Heart left ventricle (tissue), 16 donors: Measurements from ENCODE around the gene ASTN2. TPM values are rescaled to one million over a fixed set of nuclear protein-coding genes. Genes with fewer than 3 reads are reported as not detected.

Source experiments
- ATAC-seq, 4 donors: fragments of 200-7000 bp; cut with Tn5 transposase; one replicate each; pipeline ENCODE4 v1.9.1; 2020 to 2022; ENCODE audit warnings: moderate library complexity in 4 of 4, mild to moderate bottlenecking in 3 of 4, moderate number of reproducible peaks in 1 of 4
- DNase-seq, 5 donors: peaks; one replicate each; pipeline ENCODE4 v3.0.0-alpha.2; 2020
- H3K27ac ChIP-seq, 12 donors: fragments of 200-600 bp; sonication (generic) in 4 of 12; one replicate each; pipeline versions ENCODE4 v1.5.0 to v1.8.0; 2016 to 2022; ENCODE audit warnings: mild to moderate bottlenecking in 2 of 12
- H3K27me3 ChIP-seq, 9 donors: fragments of 200-600 bp; sonication (generic) in 2 of 9; one replicate each; pipeline versions ENCODE4 v1.5.1 to v1.8.0; 2016 to 2022; ENCODE audit warnings: mild to moderate bottlenecking in 3 of 9
- H3K36me3 ChIP-seq, 9 donors: fragments of 200-600 bp; sonication (generic) in 2 of 9; one replicate each; pipeline versions ENCODE4 v1.5.0 to v1.8.0; 2018 to 2022; ENCODE audit warnings: mild to moderate bottlenecking in 2 of 9
- H3K4me1 ChIP-seq, 12 donors: fragments of 200-600 bp; sonication (generic) in 4 of 12; one replicate each; pipeline versions ENCODE4 v1.5.0 to v1.8.0; 2016 to 2022; ENCODE audit warnings: mild to moderate bottlenecking in 3 of 12
- H3K4me3 ChIP-seq, 12 donors: fragments of 200-600 bp; sonication (generic) in 4 of 12; one replicate each; pipeline versions ENCODE4 v1.5.0 to v1.8.0; 2017 to 2022; ENCODE audit warnings: mild to moderate bottlenecking in 9 of 12, moderate library complexity in 4 of 12
- H3K9me3 ChIP-seq, 12 donors: fragments of 200-600 bp; sonication (generic) in 4 of 12; one replicate each; pipeline versions ENCODE4 v1.5.0 to v1.8.0; 2016 to 2022; ENCODE audit warnings: mild to moderate bottlenecking in 1 of 12
- CTCF ChIP-seq, 12 donors: fragments of 200-600 bp; sonication (generic) in 4 of 12; IDR thresholded peaks; one replicate each; pipeline versions ENCODE4 v1.5.0 to v1.8.0; 2018 to 2022; ENCODE audit warnings: antibody characterized with exemption in 12 of 12, mild to moderate bottlenecking in 5 of 12
- POLR2A ChIP-seq, 2 donors: fragments of 450-650 bp; IDR thresholded peaks; one replicate each; pipeline ENCODE4 v1.6.1; 2017; ENCODE audit warnings: antibody characterized with exemption in 2 of 2, mild to moderate bottlenecking in 2 of 2, moderate library complexity in 2 of 2
- WGBS, 4 donors: extraction: QIAGEN DNeasy Blood & Tissue Kit in 2 of 4; methylation state at CpG; one replicate each; pipeline versions ENCODE4 v1.1.5 to v1.1.7; 2013 to 2018; 5-methylcytosine and 5-hydroxymethylcytosine counted together
- intact Hi-C, 10 donors: fragments of 100-400 bp; cut with DNase I; formaldehyde crosslinking; loops; one replicate each; pipeline versions ENCODE4 v1.11.1 to v1.14.2; 2022
- polyA plus RNA-seq, 2 donors: library from polyadenylated mRNA; stranded (reverse); fragments of 200-250 nt; gene quantifications; one replicate each; pipeline ENCODE4 v1.2.3, GENCODE V29; 2013
- total RNA-seq, 9 donors: library from RNA; depleted of rRNA in 2 of 9; stranded (reverse); fragments of >200 nt in 2 of 9; fragmentation: NEBNext Ultra II Directional in 3 of 9; extraction: Animal tissue kit (Norgen Biotek cat#: 25700) in 3 of 9; gene quantifications; one replicate each; pipeline versions ENCODE4 v1.1.0 to v1.2.4, GENCODE V29; 2016 to 2023
- donor health status: ischemic (EF 13 %, LVEDD 7.1; RV severe dilation, severe dysfunction).
- donor health status: healthy with polysubstance abuse.
- donor health status: DM: no; HTN: yes; CAD: no.
- donor health status: DM: no; HTN: no; CAD: no.
- donor health status: ischemic (EF 25% LVEDD 6.9; RV normal size, moderate dysfunction).
- donor health status: ischemic (EF 25% LVEDD 5.7; RV mildly dilated, moderate dysfunction).
- donor health status: healthy.
- donor health status: DM: yes; HTN: yes; CAD: no.
- donor health status: ischemic (EF 35%, LVEDD 5.7; RV mildly dilated, moderate dysfunction).
- donor health status: nonischemic (EF 11% LVEDD 7.7; RV severe dilation, severe dysfunction).
- donor health status: DM: yes; HTN: yes; CAD: no.
- donor health status: PGD.
- donor health status: ischemic (EF 29% LVEDD 5.4; RV normal size, mild dysfunction).
- donor health status: nonischemic (EF 23%, LVEDD 6.1; RV moderate dilation, normal function).

ASTN2 gene
- total and polyA plus RNA-seq, 11 donors: 2.5 to 6.0 (median 3.5) TPM

- peaks cover 0 to under 1% (median 0%) of the 10 kb centered on the region in 12 donors for H3K9me3 ChIP-seq
- ATAC-seq (no peak), DNase-seq (no peak)
- H3K36me3 ChIP-seq: no peaks in the 10 kb centered on the region
- WGBS, 4 donors: 70 to 90% (median 77%) methylated on average over 1 of the region's 1 CpG
- intact Hi-C loops: no loop called here
- no peaks in the 10 kb centered on the region for H3K4me1 ChIP-seq
- no peak overlapping the region for H3K27ac ChIP-seq
- H3K4me3 ChIP-seq: no peak overlapping the region
- no peak for TF ChIP-seq POLR2A (IDR thresholded peaks at IDR 0.05)
- no peak for TF ChIP-seq CTCF (IDR thresholded peaks at IDR 0.05)
- H3K27me3 ChIP-seq: no peaks in the 10 kb centered on the region
Measured at GRCh38 chr9:116883676-116884075, 531.2 kb downstream of the ASTN2 start.

- Histone ChIP-seq H3K4me1 (no peaks in the 10 kb centered on the region), H3K27ac (no peak overlapping the region), H3K36me3 (no peaks in the 10 kb centered on the region), H3K9me3 (peaks cover 0 to 38% (median 24%) of the 10 kb centered on the region in 12 donors), H3K4me3 (no peak overlapping the region), H3K27me3 (peaks cover 0 to 4% (median 0%) of the 10 kb centered on the region in 9 donors)
- no peak for TF ChIP-seq POLR2A (IDR thresholded peaks at IDR 0.05)
- TF ChIP-seq CTCF (IDR thresholded peaks at IDR 0.05): no peak
- WGBS, 4 donors: 76 to 96% (median 77%) methylated on average over 3 of the region's 3 CpGs
- no peak for ATAC-seq
- intact Hi-C loops: no loop called here
- DNase-seq: no peak
Measured at GRCh38 chr9:116877072-116877471, 537.8 kb downstream of the ASTN2 start.

DNA sequence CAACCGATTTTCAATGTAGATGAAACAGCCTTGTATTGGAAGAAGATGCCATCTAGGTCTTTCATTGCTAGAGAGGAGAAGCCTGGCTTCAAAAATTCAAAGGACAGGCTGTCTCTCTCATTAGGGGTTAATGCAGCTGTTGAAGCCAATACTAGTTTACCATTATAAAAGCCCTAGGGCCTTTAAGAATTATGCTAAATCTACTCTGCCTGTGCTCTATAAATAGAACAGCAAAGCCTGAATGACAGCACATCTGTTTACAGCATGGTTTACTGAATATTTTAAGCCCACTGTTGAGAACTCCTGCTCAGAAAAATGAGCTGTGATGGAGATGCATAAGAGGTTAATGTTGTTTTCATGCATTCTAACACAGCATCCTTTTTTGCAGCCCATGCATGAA, 539.3 kb downstream of the ASTN2 start:
- ATAC-seq (no peak), DNase-seq (no peak)
- Histone ChIP-seq H3K27me3 (peaks cover 0 to 9% (median 0%) of the 10 kb centered on the region in 9 donors), H3K4me3 (no peak overlapping the region), H3K27ac (no peak overlapping the region), H3K9me3 (peaks cover 0 to 38% (median 24%) of the 10 kb centered on the region in 12 donors), H3K36me3 (no peaks in the 10 kb centered on the region), H3K4me1 (no peaks in the 10 kb centered on the region)
- WGBS, 4 donors: 0 to 51% (median 35%) methylated on average over 1 of the region's 1 CpG
- intact Hi-C loops: no loop called here
- TF ChIP-seq CTCF (IDR thresholded peaks at IDR 0.05) (no peak), POLR2A (IDR thresholded peaks at IDR 0.05) (no peak)

GRCh38 chr9:116873937-116874914, 540.6 kb downstream of the ASTN2 start:
- no peak overlapping the region for H3K4me3 ChIP-seq
- TF ChIP-seq POLR2A (IDR thresholded peaks at IDR 0.05): no peak
- TF ChIP-seq CTCF (IDR thresholded peaks at IDR 0.05): no peak
- DNase-seq: no peak
- intact Hi-C loops: no loop called here
- H3K9me3 ChIP-seq: peaks cover 0 to 38% (median 24%) of the 10 kb centered on the region in 12 donors
- H3K4me1 ChIP-seq: no peaks in the 10 kb centered on the region
- no peaks in the 10 kb centered on the region for H3K36me3 ChIP-seq
- no peak for ATAC-seq
- 60 to 75% (median 65%) methylated on average over 6 of the region's 6 CpGs for WGBS, 4 donors
- no peak overlapping the region for H3K27ac ChIP-seq
- H3K27me3 ChIP-seq: peaks cover 0 to 9% (median 0%) of the 10 kb centered on the region in 9 donors
